Measurements from ENCODE around the gene UNC5B. TPM values are rescaled to one million over a fixed set of nuclear protein-coding genes. Genes with fewer than 3 reads are reported as not detected.

The UNC5B gene
- total RNA-seq, 1 donor: 135 TPM

- Histone ChIP-seq H3K36me3 (ENCODE audit: insufficient read depth, low read length) (no peaks in the 10 kb centered on the region), H3K27ac (ENCODE audit: low read depth, low read length) (no peak overlapping the region), H2AFZ (ENCODE audit: low read length) (no peak overlapping the region), H3K4me3 (ENCODE audit: insufficient read depth, low read length) (no peak overlapping the region), H3K79me2 (ENCODE audit: insufficient read depth, low read length) (peaks cover 24% of the 10 kb centered on the region), H3K27me3 (ENCODE audit: insufficient read depth, low read length) (no peaks in the 10 kb centered on the region), H4K20me1 (ENCODE audit: insufficient read depth, low read length) (peaks cover 46% of the 10 kb centered on the region), H3K4me2 (ENCODE audit: insufficient read depth, low read length) (no peak overlapping the region), H3K4me1 (ENCODE audit: insufficient read depth, low read length) (peaks cover 30% of the 10 kb centered on the region), H3K9me3 (ENCODE audit: low read depth, low read length) (no peaks in the 10 kb centered on the region)
- peak; percentile 41 for DNase-seq (ENCODE audit: insufficient read length, low spot score, missing footprints)
- TF ChIP-seq, protein P1, sequence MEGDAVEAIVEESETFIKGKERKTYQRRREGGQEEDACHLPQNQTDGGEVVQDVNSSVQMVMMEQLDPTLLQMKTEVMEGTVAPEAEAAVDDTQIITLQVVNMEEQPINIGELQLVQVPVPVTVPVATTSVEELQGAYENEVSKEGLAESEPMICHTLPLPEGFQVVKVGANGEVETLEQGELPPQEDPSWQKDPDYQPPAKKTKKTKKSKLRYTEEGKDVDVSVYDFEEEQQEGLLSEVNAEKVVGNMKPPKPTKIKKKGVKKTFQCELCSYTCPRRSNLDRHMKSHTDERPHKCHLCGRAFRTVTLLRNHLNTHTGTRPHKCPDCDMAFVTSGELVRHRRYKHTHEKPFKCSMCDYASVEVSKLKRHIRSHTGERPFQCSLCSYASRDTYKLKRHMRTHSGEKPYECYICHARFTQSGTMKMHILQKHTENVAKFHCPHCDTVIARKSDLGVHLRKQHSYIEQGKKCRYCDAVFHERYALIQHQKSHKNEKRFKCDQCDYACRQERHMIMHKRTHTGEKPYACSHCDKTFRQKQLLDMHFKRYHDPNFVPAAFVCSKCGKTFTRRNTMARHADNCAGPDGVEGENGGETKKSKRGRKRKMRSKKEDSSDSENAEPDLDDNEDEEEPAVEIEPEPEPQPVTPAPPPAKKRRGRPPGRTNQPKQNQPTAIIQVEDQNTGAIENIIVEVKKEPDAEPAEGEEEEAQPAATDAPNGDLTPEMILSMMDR (IDR thresholded peaks at IDR 0.05; ENCODE audit: extremely low read depth, low read depth, low read length): no peak
Observed at GRCh38 chr10:71248210-71248609, 35.8 kb downstream of the UNC5B start.

GRCh38 chr10:71249996-71250395, 37.6 kb downstream of the UNC5B start:
- TF ChIP-seq, protein P1 (IDR thresholded peaks at IDR 0.05; ENCODE audit: extremely low read depth, low read depth, low read length): no peak
- Histone ChIP-seq H3K9me3 (ENCODE audit: low read depth, low read length) (no peaks in the 10 kb centered on the region), H4K20me1 (ENCODE audit: insufficient read depth, low read length) (peaks cover 34% of the 10 kb centered on the region), H3K36me3 (ENCODE audit: insufficient read depth, low read length) (no peaks in the 10 kb centered on the region), H3K4me2 (ENCODE audit: insufficient read depth, low read length) (no peak overlapping the region), H3K27ac (ENCODE audit: low read depth, low read length) (no peak overlapping the region), H3K4me1 (ENCODE audit: insufficient read depth, low read length) (peaks cover 18% of the 10 kb centered on the region), H2AFZ (ENCODE audit: low read length) (no peak overlapping the region), H3K4me3 (ENCODE audit: insufficient read depth, low read length) (no peak overlapping the region), H3K27me3 (ENCODE audit: insufficient read depth, low read length) (no peaks in the 10 kb centered on the region), H3K79me2 (ENCODE audit: insufficient read depth, low read length) (peaks cover 37% of the 10 kb centered on the region)
- no peak for DNase-seq (ENCODE audit: insufficient read length, low spot score, missing footprints)

- Histone ChIP-seq H3K4me2 (ENCODE audit: insufficient read depth, low read length) (no peak overlapping the region), H3K36me3 (ENCODE audit: insufficient read depth, low read length) (no peaks in the 10 kb centered on the region), H4K20me1 (ENCODE audit: insufficient read depth, low read length) (peaks cover 31% of the 10 kb centered on the region), H3K27ac (ENCODE audit: low read depth, low read length) (no peak overlapping the region), H2AFZ (ENCODE audit: low read length) (no peak overlapping the region), H3K4me3 (ENCODE audit: insufficient read depth, low read length) (no peak overlapping the region), H3K9me3 (ENCODE audit: low read depth, low read length) (no peaks in the 10 kb centered on the region), H3K27me3 (ENCODE audit: insufficient read depth, low read length) (no peaks in the 10 kb centered on the region), H3K4me1 (ENCODE audit: insufficient read depth, low read length) (peaks cover 18% of the 10 kb centered on the region), H3K79me2 (ENCODE audit: insufficient read depth, low read length) (peaks cover 34% of the 10 kb centered on the region)
- TF ChIP-seq, protein P1 (IDR thresholded peaks at IDR 0.05; ENCODE audit: extremely low read depth, low read depth, low read length): no peak
- peak; percentile 38 for DNase-seq (ENCODE audit: insufficient read length, low spot score, missing footprints)
Observed at GRCh38 chr10:71250405-71250804, 38.0 kb downstream of the UNC5B start.

GRCh38 chr10:71250842-71251241, 38.5 kb downstream of the UNC5B start:
- no peaks in the 10 kb centered on the region for H3K27me3 ChIP-seq (ENCODE audit: insufficient read depth, low read length)
- no peaks in the 10 kb centered on the region for H3K9me3 ChIP-seq (ENCODE audit: low read depth, low read length)
- no peak overlapping the region for H3K27ac ChIP-seq (ENCODE audit: low read depth, low read length)
- peaks cover 30% of the 10 kb centered on the region for H3K79me2 ChIP-seq (ENCODE audit: insufficient read depth, low read length)
- H4K20me1 ChIP-seq (ENCODE audit: insufficient read depth, low read length): peaks cover 32% of the 10 kb centered on the region
- peak; percentile 62 for DNase-seq (ENCODE audit: insufficient read length, low spot score, missing footprints)
- no peak overlapping the region for H3K4me2 ChIP-seq (ENCODE audit: insufficient read depth, low read length)
- H3K4me3 ChIP-seq (ENCODE audit: insufficient read depth, low read length): no peak overlapping the region
- no peak overlapping the region for H2AFZ ChIP-seq (ENCODE audit: low read length)
- TF ChIP-seq, protein P1 (IDR thresholded peaks at IDR 0.05; ENCODE audit: extremely low read depth, low read depth, low read length): no peak
- peaks cover 19% of the 10 kb centered on the region for H3K4me1 ChIP-seq (ENCODE audit: insufficient read depth, low read length)
- H3K36me3 ChIP-seq (ENCODE audit: insufficient read depth, low read length): no peaks in the 10 kb centered on the region
